Common myeloid progenitor, CD34-positive (primary cell): ENCODE results near the gene CEP41.

ENCODE experiments used
- CTCF ChIA-PET: fragments of 350-600 bp; sonication (Branson Sonifier 250); formaldehyde crosslinking; loops from one replicate; lab custom pipeline; 2021; ENCODE audit warnings: antibody characterized with exemption; lab: Charles Lee
- POLR2A ChIA-PET: fragments of 350-600 bp; sonication (Branson Sonifier 250); formaldehyde crosslinking; loops from one replicate; lab custom pipeline; 2021; ENCODE audit warnings: antibody characterized with exemption; lab: Charles Lee
- DNase-seq, 3 donors: peaks; one replicate each; pipeline versions ENCODE4 v3.0.0 to v3.0.0-alpha.2; 2013
- H3K27ac ChIP-seq, 2 experiments: 1 replicate in 1 of 2; 2 replicates in 1 of 2; pipeline ENCODE4 v1.7.0; 2013; ENCODE audit warnings: inconsistent platforms in 2 of 2, low read length in 2 of 2, mild to moderate bottlenecking in 2 of 2, low read depth in 1 of 2, moderate library complexity in 1 of 2; ENCODE audit not compliant: severe bottlenecking in 2 of 2, insufficient read depth in 1 of 2, poor library complexity in 1 of 2
- H3K27me3 ChIP-seq, 5 experiments: replicated peaks in 2 of 5; 1 replicate in 3 of 5; 2 replicates in 2 of 5; pipeline versions ENCODE4 v1.6.1 to v1.7.0; 2013; ENCODE audit warnings: low read length in 4 of 5, mild to moderate bottlenecking in 2 of 5, moderate library complexity in 2 of 5, inconsistent platforms in 1 of 5; ENCODE audit not compliant: insufficient read depth in 5 of 5, control insufficient read depth in 4 of 5
- H3K36me3 ChIP-seq, 4 experiments: 1 replicate in 2 of 4; 2 replicates in 2 of 4; pipeline versions ENCODE4 v1.6.1 to v1.7.0; 2013; ENCODE audit warnings: low read length in 3 of 4, control low read depth in 1 of 4, mild to moderate bottlenecking in 1 of 4; ENCODE audit not compliant: control insufficient read depth in 4 of 4, insufficient read depth in 4 of 4
- H3K4me1 ChIP-seq, 4 experiments: 1 replicate in 3 of 4; 2 replicates in 1 of 4; pipeline versions ENCODE4 v1.6.1 to v1.7.1; 2013; ENCODE audit warnings: low read length in 3 of 4, mild to moderate bottlenecking in 3 of 4, control low read depth in 1 of 4, inconsistent platforms in 1 of 4, moderate library complexity in 1 of 4; ENCODE audit not compliant: control insufficient read depth in 4 of 4, insufficient read depth in 4 of 4; ENCODE audit errors: control extremely low read depth in 1 of 4
- H3K4me3 ChIP-seq, 7 experiments: 1 replicate in 4 of 7; 2 replicates in 3 of 7; pipeline versions ENCODE4 v1.5.1 to v1.7.0; 2013; ENCODE audit warnings: mild to moderate bottlenecking in 7 of 7, low read length in 6 of 7, moderate library complexity in 6 of 7, inconsistent platforms in 2 of 7, low read depth in 2 of 7, control low read depth in 1 of 7; ENCODE audit not compliant: insufficient read depth in 4 of 7, control insufficient read depth in 1 of 7; ENCODE audit errors: extremely low read depth in 1 of 7
- H3K9me3 ChIP-seq, 5 experiments: 1 replicate in 4 of 5; 2 replicates in 1 of 5; pipeline versions ENCODE4 v1.6.1 to v1.7.1; 2013; ENCODE audit warnings: low read length in 4 of 5, mild to moderate bottlenecking in 2 of 5, inconsistent platforms in 1 of 5, low read depth in 1 of 5, moderate library complexity in 1 of 5; ENCODE audit not compliant: control insufficient read depth in 4 of 5, insufficient read depth in 2 of 5; ENCODE audit errors: control extremely low read depth in 1 of 5
- WGBS: methylation state at CpG from one replicate; pipeline ENCODE4 v1.1.5; 2013; ENCODE audit not compliant: insufficient coverage; 5-methylcytosine and 5-hydroxymethylcytosine counted together

Gene CEP41

DNA sequence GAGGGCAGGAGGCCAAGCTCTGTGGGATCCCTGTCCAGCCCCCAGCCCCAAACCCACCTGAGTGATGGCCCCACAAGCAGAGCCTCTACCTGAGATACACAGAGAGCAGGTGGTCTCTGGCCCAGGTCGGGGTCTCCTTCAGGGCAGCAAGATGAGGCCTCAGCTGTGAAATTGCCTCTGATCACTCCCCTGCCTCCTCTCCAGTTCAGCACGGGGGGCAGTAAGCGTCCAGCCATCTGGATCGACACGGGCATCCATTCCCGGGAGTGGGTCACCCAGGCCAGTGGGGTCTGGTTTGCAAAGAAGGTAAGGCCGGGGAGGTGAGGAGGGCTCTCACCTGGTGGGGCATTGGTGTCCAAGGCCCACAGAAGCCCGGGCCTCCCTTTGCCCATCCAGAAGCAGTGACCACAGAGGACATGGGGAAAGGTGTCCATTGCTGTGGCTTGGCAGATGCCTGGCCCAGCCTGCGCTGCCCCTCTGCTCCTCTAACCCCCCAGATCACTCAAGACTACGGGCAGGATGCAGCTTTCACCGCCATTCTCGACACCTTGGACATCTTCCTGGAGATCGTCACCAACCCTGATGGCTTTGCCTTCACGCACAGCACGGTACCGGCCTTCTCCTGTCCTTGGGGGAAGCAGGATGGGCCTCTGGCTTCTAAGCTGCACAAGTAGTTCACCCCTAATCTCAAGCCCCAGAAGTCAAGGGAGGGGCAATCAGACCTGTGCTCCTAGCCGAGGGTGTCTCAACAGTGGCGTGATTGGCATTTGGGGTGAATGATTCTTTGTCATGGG lies 57.4 kb downstream of the CEP41 start:
- POLR2A ChIA-PET, result no interaction called here
- 95% methylated on average over 13 of the region's 18 CpGs for whole genome bisulfite sequencing
- DNase-seq, result no peak
- CTCF ChIA-PET, result no interaction called here
- Histone ChIP-seq H3K36me3 (no peaks in the 10 kb centered on the region), H3K27me3 (no peaks in the 10 kb centered on the region), H3K9me3 (no peaks in the 10 kb centered on the region), H3K4me3 (no peak overlapping the region), H3K27ac (no peak overlapping the region), H3K4me1 (peaks cover 0 to 9% (median 7%) of the 10 kb centered on the region in 4 experiments)

DNA sequence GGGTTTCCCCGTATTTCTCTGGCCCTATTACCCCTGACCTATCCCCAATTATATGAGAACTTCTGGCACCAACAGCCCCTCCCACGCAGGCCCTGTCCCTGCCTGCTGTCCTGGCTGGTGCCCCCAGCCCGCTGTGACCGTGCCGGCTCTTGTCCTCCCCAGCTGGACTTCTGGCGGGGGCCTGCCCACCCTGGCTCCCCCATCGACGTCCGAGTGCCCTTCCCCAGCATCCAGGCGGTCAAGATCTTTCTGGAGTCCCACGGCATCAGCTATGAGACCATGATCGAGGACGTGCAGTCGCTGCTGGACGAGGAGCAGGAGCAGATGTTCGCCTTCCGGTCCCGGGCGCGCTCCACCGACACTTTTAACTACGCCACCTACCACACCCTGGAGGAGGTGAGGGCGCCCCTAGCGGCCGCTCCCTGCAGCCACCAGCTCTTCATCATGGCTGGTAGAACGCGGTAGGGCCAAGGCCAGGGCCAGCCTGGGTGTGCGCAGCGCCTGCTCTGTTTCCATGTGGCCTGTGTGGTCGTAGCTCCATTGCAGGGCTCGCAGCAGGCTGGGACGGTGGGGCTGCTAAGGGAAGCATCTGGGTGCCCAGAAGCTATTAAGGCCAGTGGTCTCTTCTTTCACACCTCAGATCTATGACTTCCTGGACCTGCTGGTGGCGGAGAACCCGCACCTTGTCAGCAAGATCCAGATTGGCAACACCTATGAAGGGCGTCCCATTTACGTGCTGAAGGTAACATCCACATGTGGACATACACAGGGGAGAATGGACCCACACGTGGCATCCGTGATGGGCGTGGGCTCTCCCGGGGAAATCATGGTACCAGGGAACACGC lies 59.1 kb downstream of the CEP41 start:
- ChIA-PET POLR2A (no interaction called here), CTCF (no interaction called here)
- Histone ChIP-seq H3K36me3 (no peaks in the 10 kb centered on the region), H3K9me3 (peaks cover 0 to 4% (median 0%) of the 10 kb centered on the region in 5 experiments), H3K27ac (no peak overlapping the region), H3K4me1 (peaks cover 0 to 9% (median 7%) of the 10 kb centered on the region in 4 experiments), H3K27me3 (no peaks in the 10 kb centered on the region), H3K4me3 (no peak overlapping the region)
- DNase-seq, result no peak
- 97% methylated on average over 38 of the region's 41 CpGs for WGBS

DNA sequence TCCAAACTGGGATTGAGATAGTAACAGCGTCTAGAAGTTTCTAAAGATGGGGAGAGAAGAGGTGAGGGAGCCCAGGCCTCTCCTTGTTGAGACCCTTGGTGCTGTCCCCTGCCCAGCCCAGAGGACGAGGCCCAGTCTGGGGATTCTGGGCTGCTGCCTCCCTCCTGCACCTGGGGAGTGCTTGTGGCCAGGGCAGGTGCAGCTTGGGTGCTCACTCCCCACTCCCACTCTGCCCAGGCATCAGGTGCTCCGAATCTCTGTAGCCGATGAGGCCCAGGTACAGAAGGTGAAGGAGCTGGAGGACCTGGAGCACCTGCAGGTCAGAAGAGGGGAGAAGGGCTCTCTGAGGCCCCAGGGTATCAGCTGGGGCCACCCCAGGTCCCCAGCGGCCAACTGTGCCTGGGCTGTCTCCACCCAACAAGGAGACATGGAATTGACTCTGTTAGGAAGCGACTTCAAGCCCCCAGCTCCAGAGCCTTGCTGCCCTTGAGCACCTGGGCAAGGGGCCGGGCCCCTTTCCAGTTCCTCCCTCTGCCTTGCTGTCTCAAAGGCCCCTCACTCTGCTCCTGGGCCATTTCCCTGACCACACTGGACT lies 59.9 kb downstream of the CEP41 start:
- H3K36me3 ChIP-seq, result no peaks in the 10 kb centered on the region
- H3K27ac ChIP-seq, result no peak overlapping the region
- ChIA-PET POLR2A (no interaction called here), CTCF (no interaction called here)
- WGBS, result 100% methylated on average over 7 of the region's 7 CpGs
- H3K4me1 ChIP-seq, result peaks cover 0 to 9% (median 7%) of the 10 kb centered on the region in 4 experiments
- DNase-seq, result no peak
- no peak overlapping the region for H3K4me3 ChIP-seq
- H3K9me3 ChIP-seq, result peaks cover 1 to 8% (median 3%) of the 10 kb centered on the region in 5 experiments
- no peaks in the 10 kb centered on the region for H3K27me3 ChIP-seq

DNA sequence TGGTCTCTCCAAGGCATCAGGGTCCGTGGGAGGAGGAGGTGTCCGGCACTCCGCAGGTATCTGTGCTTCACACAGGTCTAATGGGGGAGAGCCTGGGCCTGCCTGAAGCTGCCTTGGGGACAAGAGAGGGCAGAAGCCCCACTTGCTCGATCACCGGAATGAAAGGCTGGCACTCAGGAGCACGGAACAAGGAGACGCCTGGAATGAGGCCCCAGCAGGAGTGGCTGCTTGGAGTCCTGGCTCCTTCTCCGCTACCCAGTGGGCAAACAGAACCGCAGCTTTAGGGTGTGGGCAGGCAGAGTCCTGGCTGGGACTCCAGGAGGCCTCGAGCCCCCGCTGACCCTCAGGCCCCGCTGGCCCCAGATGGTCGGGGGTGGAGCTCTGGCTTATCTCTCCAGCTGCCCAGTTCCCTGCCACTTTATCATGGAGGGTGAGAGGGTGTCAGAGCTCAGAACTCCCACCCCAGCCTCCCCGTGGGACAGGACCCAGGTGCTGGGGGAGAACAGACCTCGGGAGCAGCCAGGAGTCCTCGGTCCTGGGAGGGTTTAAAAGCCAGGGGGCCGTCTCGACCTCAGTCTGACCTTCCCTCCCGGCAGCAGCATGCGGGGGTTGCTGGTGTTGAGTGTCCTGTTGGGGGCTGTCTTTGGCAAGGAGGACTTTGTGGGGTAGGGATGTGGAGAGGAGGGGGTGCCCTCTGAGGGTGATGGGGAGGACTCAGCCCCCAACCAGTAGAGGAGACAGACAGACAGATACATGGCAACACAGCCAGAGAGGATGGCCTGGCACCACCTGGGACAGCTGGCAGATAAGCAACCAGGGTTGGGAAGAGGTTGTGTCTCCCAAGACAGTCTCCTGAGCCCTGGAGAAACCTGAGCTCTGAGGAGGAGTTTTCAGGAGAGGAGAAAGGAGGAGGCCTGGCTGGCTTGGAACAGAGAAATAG lies 60.6 kb downstream of the CEP41 start, which contains the start of gene CPA1:
TSS of gene CPA1 (plus strand) at position 574 of the 940 bp plus-strand sequence. CDS start at position 601, 27 bp downstream.
- CTCF ChIA-PET, result no interaction called here
- Histone ChIP-seq H3K4me1 (peaks cover 0 to 9% (median 7%) of the 10 kb centered on the region in 4 experiments), H3K27me3 (no peaks in the 10 kb centered on the region), H3K27ac (no peak within 1 kb of the TSS), H3K4me3 (no peak within 1 kb of the TSS), H3K9me3 (peaks cover 3 to 11% (median 5%) of the 10 kb centered on the region in 5 experiments), H3K36me3 (no peaks in the 10 kb centered on the region)
- WGBS, result 95% methylated on average over 14 of the region's 20 CpGs
- POLR2A ChIA-PET, result no interaction called here
- no peak for DNase-seq

DNA sequence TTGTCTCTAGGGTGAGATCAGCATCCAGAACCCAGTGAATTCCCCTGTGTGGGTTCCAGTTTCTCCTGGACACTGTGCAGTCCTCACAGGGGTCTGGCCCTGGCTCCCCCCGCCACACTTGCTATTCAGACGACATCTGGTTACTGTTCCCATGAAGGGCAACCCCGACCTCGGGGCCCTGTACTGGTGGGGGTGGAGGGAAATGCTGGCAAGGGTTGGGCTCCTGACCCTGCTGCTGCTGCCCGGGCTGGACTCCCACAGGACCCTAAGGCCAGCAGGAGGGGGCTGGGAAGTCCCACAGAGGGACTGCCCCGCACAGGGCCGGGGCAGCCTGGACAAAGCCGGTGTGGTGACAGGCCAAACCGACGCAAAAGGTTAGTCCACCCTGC lies 61.3 kb downstream of the CEP41 start:
- ChIA-PET CTCF (interaction anchor here (0.8 kb wide), 1 partner anchor 82 kb away, joined by 3 read pairs; no protein-coding TSS in a partner anchor), POLR2A (no interaction called here)
- H3K9me3 ChIP-seq, result peaks cover 3 to 11% (median 5%) of the 10 kb centered on the region in 5 experiments
- DNase-seq, result no peak
- H3K4me1 ChIP-seq, result peaks cover 0 to 8% (median 4%) of the 10 kb centered on the region in 4 experiments
- no peak overlapping the region for H3K27ac ChIP-seq
- H3K36me3 ChIP-seq, result no peaks in the 10 kb centered on the region
- H3K27me3 ChIP-seq, result no peaks in the 10 kb centered on the region
- no peak overlapping the region for H3K4me3 ChIP-seq
- WGBS, result 96% methylated on average over 10 of the region's 10 CpGs

DNA sequence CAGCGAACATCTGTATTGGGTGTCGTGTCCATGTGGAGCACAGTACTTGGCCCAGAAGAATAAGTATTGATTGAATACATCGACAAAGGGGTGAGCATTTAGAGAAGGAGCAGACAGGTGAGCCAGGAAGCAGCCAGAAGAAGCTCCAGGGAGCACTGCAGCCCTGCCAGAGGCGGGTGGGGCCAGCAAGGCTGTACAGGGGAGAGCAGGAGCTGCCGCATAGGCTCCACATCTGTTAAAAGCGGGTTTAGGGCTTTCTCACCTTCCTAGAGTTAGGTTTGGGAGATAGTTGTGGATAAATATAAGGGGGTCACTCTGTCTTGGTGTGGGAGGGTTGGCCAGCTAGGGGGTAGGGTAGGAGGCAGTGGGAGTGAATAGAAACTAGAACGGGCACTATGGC lies 61.8 kb downstream of the CEP41 start:
- Histone ChIP-seq H3K4me1 (peaks cover 0 to 3% (median under 1%) of the 10 kb centered on the region in 4 experiments), H3K27me3 (no peaks in the 10 kb centered on the region), H3K36me3 (no peaks in the 10 kb centered on the region), H3K4me3 (no peak overlapping the region), H3K9me3 (peaks cover 3 to 11% (median 5%) of the 10 kb centered on the region in 5 experiments), H3K27ac (no peak overlapping the region)
- 96% methylated on average over 5 of the region's 7 CpGs for WGBS
- DNase-seq, result no peak
- POLR2A ChIA-PET, result no interaction called here
- CTCF ChIA-PET, result interaction anchor here (0.8 kb wide), 1 partner anchor 83 kb away, joined by 3 read pairs; no protein-coding TSS in a partner anchor
